GM19455 (cell line): Measurements from ENCODE around the gene UNCX.
"Not testable (repeated sequence)": the region's sequence is repeated elsewhere in the genome, so short reads cannot be mapped to it uniquely, and the experiment has no call there.

ENCODE experiments used
- ATAC-seq: cut with Tn5 transposase; IDR thresholded peaks from one replicate; pipeline ENCODE4 v1.9.1; 2021; ENCODE audit not compliant: unreplicated experiment

Gene UNCX

GRCh38 chr7:1274121-1274875 is 41.6 kb downstream of the UNCX start:
- ATAC-seq: no peak

- ATAC-seq: no peak
Observed at GRCh38 chr7:1274876-1275375, 42.3 kb downstream of the UNCX start.

- ATAC-seq: no peak
Observed at GRCh38 chr7:1275451-1276381, 43.0 kb downstream of the UNCX start.

- ATAC-seq: no peak
Observed at GRCh38 chr7:1276626-1277175, 44.0 kb downstream of the UNCX start.

GRCh38 chr7:1278543-1278942 is 45.9 kb downstream of the UNCX start:
- no peak for ATAC-seq

- no peak for ATAC-seq
Observed at GRCh38 chr7:1279041-1279440, 46.4 kb downstream of the UNCX start.

- not testable (repeated sequence) for ATAC-seq
Observed at GRCh38 chr7:1279895-1280294, 47.2 kb downstream of the UNCX start.

GRCh38 chr7:1281068-1281467 is 48.4 kb downstream of the UNCX start:
- no peak for ATAC-seq

GRCh38 chr7:1282679-1283078 is 50.0 kb downstream of the UNCX start:
- ATAC-seq: no peak

- ATAC-seq: no peak
Observed at GRCh38 chr7:1283337-1283736, 50.7 kb downstream of the UNCX start.

GRCh38 chr7:1283941-1284742 is 51.5 kb downstream of the UNCX start:
- ATAC-seq: no peak

GRCh38 chr7:1284743-1285458 is 52.2 kb downstream of the UNCX start:
- no peak for ATAC-seq

- ATAC-seq: no peak
Observed at GRCh38 chr7:1285556-1286301, 53.1 kb downstream of the UNCX start.
